Adipocyte (in vitro differentiated cells): ENCODE measurements around the gene ACE.

Experiments
- DNase-seq: peaks from one replicate; pipeline ENCODE4 v3.0.0-alpha.2; 2015; ENCODE audit warnings: low read depth
- H3K27me3 ChIP-seq: replicated peaks from 2 replicates; pipeline ENCODE4 v1.7.0; 2013; ENCODE audit warnings: mild to moderate bottlenecking, low read length, moderate library complexity; ENCODE audit not compliant: control insufficient read depth, insufficient read depth
- H3K36me3 ChIP-seq: 2 replicates; pipeline ENCODE4 v1.7.0; 2013; ENCODE audit warnings: low read length, mild to moderate bottlenecking, moderate library complexity; ENCODE audit not compliant: control insufficient read depth, insufficient read depth, severe bottlenecking
- H3K4me1 ChIP-seq: 2 replicates; pipeline ENCODE4 v1.7.0; 2013; ENCODE audit warnings: mild to moderate bottlenecking, low read length, moderate library complexity; ENCODE audit not compliant: control insufficient read depth, insufficient read depth
- H3K4me3 ChIP-seq: 2 replicates; pipeline ENCODE4 v1.7.0; 2013; ENCODE audit warnings: mild to moderate bottlenecking, low read length, moderate library complexity
- H3K9ac ChIP-seq: 2 replicates; pipeline ENCODE4 v1.7.0; 2013; ENCODE audit warnings: mild to moderate bottlenecking, low read length, moderate library complexity
- H3K9me3 ChIP-seq: 2 replicates; pipeline ENCODE4 v1.7.0; 2013; ENCODE audit warnings: mild to moderate bottlenecking, low read length, moderate library complexity; ENCODE audit not compliant: control insufficient read depth

The ACE gene

DNA sequence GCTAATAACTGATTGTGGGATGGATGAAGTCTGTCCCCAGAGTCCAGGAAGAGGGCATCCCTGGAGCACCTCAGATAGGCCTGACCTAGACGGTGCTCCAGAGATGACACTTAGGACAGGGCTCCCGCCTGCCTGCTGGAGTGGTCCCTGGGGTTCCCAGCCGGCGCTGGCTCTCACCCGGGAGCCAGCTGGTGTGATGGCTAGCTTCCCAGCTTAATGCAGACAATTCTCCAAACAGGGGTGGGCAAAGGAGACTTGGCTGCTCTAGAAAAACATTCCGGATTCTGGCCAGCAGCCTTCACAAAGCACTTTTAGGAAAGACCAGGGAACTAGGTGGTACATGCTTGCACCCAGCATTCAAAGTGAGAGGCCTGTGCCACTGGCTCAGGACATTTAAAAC, 18.6 kb downstream of the ACE start:
- Histone ChIP-seq H3K36me3 (no peaks in the 10 kb centered on the region), H3K4me3 (no peak overlapping the region), H3K27me3 (no peaks in the 10 kb centered on the region), H3K9ac (no peak overlapping the region), H3K4me1 (peaks cover 6% of the 10 kb centered on the region), H3K9me3 (no peaks in the 10 kb centered on the region)
- no peak for DNase-seq

DNA sequence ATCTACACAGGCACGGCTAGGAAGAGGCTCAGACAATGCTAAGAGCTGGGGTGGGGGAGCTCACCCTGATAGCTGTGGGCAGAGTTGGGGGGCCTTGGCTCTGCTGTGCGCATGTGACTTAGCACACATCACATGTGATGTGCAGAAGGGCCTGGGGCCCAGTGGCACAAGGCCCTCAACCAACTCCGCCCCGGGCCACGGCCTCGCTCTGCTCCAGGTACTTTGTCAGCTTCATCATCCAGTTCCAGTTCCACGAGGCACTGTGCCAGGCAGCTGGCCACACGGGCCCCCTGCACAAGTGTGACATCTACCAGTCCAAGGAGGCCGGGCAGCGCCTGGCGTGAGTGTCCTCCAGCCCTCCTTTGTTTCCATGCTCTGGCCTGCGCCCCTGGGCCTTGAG, 19.3 kb downstream of the ACE start:
- no peak for DNase-seq
- no peaks in the 10 kb centered on the region for H3K36me3 ChIP-seq

DNA sequence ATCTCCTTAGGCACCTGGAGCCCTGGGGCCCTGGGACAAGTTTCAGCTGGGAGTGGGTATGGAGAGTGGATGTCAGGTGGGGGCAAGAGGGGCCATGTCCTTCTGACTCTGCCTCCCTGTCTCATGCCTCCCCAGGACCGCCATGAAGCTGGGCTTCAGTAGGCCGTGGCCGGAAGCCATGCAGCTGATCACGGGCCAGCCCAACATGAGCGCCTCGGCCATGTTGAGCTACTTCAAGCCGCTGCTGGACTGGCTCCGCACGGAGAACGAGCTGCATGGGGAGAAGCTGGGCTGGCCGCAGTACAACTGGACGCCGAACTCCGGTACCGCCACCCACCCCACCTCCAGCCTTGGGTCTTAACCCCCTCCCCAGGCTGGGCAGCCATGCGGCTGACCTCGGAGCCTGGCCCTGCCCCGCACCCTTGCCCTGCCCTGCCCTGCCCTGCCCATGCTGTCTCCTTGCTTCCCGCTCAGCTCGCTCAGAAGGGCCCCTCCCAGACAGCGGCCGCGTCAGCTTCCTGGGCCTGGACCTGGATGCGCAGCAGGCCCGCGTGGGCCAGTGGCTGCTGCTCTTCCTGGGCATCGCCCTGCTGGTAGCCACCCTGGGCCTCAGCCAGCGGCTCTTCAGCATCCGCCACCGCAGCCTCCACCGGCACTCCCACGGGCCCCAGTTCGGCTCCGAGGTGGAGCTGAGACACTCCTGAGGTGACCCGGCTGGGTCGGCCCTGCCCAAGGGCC, 20.0 kb downstream of the ACE start:
- Histone ChIP-seq H3K9ac (no peak overlapping the region), H3K4me3 (no peak overlapping the region), H3K27me3 (peaks cover 11% of the 10 kb centered on the region), H3K4me1 (peaks cover 6% of the 10 kb centered on the region), H3K36me3 (no peaks in the 10 kb centered on the region), H3K9me3 (no peaks in the 10 kb centered on the region)
- DNase-seq: no peak

More for the DNA sequence above, 19.3 kb downstream of the ACE start:
- Histone ChIP-seq H3K4me1 (peaks cover 6% of the 10 kb centered on the region), H3K9me3 (no peaks in the 10 kb centered on the region), H3K4me3 (no peak overlapping the region), H3K9ac (no peak overlapping the region), H3K27me3 (peaks cover 5% of the 10 kb centered on the region)

DNA sequence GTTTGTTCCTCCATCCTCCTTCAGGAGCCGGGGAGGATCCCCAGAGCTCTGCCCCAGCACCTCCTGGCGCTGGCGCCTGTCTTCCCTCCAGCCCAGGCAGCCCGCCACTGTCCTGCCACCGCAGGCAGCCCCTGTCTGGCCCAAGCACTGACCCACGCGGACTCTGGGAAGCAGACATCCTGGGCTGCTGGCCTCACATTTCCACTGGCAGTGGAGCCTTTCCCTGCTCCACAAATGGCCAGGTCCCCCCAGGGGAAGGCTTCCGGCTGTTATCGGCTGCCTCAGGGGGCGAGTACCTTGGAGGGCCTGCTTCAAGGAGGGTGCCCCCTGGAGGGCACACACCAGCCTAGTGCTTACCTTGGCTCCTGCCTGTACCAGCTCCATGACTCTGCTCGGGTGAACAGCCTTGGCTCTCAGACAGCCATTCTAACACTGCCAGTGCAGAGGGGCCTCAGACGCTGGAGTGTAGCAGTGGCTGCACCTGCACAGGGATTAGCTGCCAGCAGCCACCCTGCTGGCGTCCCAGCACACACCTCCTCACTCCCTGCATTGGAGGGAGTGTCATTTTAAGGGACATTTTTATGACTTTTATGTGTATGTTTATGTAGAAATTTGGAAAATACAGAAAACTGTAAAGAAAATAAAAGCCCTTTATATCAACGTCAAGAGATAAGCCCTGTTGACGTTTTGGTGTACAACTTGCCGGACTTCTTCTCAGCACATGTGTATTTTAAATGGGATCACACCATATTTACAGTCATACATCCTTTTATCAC, 21.0 kb downstream of the ACE start:
- no peak for DNase-seq
- Histone ChIP-seq H3K4me1 (peaks cover 6% of the 10 kb centered on the region), H3K9ac (no peak overlapping the region), H3K4me3 (no peak overlapping the region), H3K36me3 (no peaks in the 10 kb centered on the region), H3K9me3 (no peaks in the 10 kb centered on the region), H3K27me3 (peaks cover 13% of the 10 kb centered on the region)

DNA sequence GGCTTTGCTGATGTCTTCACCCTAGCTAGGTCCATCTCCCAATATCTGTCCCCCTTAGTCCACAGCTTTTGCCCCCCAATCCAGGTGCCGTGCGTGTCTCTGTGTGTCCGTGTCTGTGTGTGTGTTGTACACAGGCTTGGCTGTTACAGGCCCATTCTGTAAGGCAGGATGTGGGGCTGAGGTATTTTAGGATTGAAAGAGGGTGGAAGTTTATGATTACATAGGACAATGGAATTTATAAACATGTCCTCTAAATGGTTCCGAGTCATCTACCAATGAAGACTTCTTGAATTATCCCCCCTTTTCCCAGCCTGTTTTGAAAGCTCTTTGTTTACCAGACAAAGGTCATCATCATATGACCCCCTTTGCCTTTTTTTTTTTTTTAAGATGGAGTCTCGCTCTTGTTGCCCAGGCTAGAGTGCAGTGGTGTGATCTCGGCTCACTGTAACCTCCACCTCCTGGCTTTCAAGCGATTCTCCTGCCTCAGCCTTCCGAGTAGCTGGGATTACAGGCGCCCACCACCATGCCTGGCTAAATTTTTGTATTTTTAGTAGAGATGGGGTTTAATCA, 21.9 kb downstream of the ACE start:
- Histone ChIP-seq H3K9ac (no peak overlapping the region), H3K27me3 (peaks cover 13% of the 10 kb centered on the region), H3K4me1 (peaks cover 6% of the 10 kb centered on the region), H3K4me3 (no peak overlapping the region), H3K9me3 (no peaks in the 10 kb centered on the region), H3K36me3 (no peaks in the 10 kb centered on the region)
- DNase-seq: peak; percentile 49

DNA sequence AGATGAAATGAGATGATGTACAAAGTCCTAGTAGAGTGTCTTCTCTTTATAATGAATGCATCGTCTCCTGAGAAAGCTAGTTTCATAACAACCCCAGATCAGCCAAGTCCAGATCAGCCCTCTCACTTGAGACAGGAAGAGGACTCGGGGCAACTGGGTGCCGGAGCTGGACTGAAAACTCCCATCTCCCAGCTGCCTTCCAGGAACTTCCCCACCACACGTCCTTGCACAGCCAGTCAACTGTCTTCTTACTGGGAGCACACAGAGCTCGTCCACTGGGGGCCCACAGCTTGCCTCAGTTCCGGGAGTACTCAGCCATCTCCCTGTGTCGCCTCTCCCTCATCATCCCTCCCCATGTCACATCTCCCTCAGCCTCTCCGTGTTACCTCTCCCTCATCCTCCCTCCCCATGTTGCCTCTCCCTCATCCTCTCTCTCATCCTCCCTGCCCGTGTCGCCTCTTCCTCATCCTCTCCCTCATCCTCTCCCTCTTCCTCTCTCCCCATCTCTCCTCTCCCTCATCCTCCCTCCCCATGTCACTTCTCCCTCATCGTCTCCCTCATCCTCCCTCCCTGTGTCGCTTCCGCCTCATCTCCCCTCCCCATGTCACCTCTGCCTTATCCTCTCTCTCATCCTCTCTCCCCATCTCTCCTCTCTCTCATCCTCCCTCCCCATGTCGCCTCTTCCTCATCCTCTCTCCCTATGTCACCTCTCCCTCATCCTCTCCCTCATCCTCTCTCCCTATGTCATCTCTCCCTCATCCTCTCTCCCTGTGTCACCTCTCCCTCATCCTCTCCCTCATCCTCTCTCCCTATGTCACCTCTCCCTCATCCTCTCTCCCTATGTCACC, 23.9 kb downstream of the ACE start:
- no peak overlapping the region for H3K4me3 ChIP-seq
- H3K9me3 ChIP-seq: peaks cover 5% of the 10 kb centered on the region
- peaks cover 6% of the 10 kb centered on the region for H3K4me1 ChIP-seq
- H3K9ac ChIP-seq: no peak overlapping the region
- DNase-seq: no peak
- H3K36me3 ChIP-seq: no peaks in the 10 kb centered on the region
- H3K27me3 ChIP-seq: peaks cover 19% of the 10 kb centered on the region

DNA sequence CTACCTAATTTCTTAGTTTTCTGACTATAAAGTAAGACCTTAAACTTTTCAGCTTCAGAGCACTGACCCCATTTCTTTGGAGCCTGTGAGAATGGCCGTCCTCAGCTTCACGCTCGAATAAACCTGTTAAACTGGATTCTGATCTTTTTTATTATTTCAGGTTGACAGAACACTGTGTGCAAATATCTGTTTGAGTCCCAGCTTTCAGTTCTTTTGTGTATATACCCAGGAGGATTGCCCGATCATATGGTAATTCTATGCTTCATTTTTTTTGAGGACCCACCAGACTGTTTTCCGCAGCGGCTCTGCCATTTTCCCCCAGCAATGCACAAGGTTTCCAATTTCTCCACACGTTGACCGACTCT, 26.5 kb downstream of the ACE start:
- peaks cover 5% of the 10 kb centered on the region for H3K9me3 ChIP-seq
- DNase-seq: no peak
- no peak overlapping the region for H3K9ac ChIP-seq
- peaks cover 40% of the 10 kb centered on the region for H3K27me3 ChIP-seq
- H3K36me3 ChIP-seq: no peaks in the 10 kb centered on the region
- no peak overlapping the region for H3K4me3 ChIP-seq
- H3K4me1 ChIP-seq: peaks cover 5% of the 10 kb centered on the region

DNA sequence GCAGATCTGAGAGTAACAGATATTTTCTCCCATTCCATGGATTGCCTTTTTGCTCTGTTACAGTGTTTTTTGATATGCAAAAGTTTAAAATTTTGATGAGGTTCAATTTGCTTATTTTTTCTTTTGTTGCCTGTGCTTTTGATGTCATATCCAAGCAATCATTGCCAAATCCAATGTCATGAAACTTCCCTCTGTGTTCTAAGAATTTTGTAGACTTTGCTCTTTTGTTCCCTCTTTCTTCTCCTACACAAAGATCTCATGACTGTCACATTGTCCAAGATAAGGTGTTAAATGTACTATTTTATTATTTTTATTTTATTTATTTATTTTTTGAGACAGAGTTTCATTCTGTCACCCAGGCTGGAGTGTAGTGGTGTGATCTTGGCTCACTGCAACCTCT, 27.4 kb downstream of the ACE start:
- H3K27me3 ChIP-seq: peaks cover 49% of the 10 kb centered on the region
- no peak for DNase-seq
- no peak overlapping the region for H3K9ac ChIP-seq
- no peaks in the 10 kb centered on the region for H3K36me3 ChIP-seq
- no peak overlapping the region for H3K4me3 ChIP-seq
- no peaks in the 10 kb centered on the region for H3K4me1 ChIP-seq
- H3K9me3 ChIP-seq: peaks cover 5% of the 10 kb centered on the region

DNA sequence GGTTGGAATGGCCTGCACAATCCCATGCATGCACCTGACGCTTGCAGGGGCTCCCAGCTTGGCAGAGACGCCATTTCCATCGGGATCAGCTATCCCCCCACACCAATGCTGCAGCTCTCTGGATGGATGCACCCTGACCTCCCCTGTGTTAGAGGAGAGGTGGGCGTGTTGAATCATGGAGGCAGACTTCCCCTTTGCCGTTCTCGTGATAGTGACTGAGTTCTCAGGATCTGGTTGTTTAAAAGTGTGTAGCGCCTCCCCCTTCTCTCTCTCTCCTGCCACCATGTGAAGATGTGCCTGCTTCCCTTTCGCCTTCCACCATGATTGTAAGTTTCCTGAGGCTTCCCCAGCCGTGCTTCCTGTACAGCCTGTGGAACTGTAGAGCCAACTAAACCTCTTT, 28.5 kb downstream of the ACE start:
- Histone ChIP-seq H3K36me3 (no peaks in the 10 kb centered on the region), H3K9ac (no peak overlapping the region), H3K4me1 (no peaks in the 10 kb centered on the region), H3K27me3 (peaks cover 58% of the 10 kb centered on the region), H3K4me3 (no peak overlapping the region), H3K9me3 (peaks cover 5% of the 10 kb centered on the region)
- DNase-seq: no peak

DNA sequence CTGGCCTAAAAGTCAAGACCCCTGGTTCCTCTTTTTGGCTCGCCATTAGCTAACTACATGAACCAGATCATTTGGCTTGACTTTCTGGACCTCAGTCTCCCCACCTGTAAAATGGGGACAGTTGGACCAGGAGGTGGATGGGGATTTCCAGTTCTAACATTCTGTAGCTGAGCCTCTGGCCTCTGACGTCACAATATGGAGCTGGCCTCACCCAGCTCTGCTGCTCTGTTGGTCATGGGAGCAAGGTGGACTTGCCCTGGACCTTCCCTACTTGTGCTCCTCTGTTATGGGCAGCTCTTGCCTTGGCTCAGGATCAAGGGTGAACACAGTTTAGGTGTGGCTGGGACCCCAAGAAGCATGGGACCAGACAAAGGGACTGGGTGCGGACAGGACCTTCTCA, 29.8 kb downstream of the ACE start:
- Histone ChIP-seq H3K4me3 (no peak overlapping the region), H3K4me1 (no peaks in the 10 kb centered on the region), H3K27me3 (peaks cover 56% of the 10 kb centered on the region)

DNA sequence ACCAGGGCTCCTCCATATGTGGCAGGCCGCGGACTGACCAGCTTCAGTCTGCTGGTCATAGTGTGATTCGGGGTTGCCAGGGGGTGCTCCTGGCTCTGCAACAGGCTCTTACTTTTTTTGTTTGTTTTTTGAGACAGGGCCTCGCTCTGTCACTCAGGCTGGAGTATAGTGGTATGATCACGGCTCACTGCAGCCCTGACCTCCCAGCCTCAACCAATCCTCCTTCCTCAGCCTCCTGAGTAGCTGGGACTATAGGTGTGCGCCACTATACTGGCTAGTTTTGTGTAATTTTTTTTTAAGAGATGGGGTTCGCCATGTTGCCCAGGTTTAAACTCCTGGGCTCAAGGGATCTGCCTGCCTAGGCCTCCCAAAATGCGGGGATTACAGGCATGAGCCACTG, 34.5 kb downstream of the ACE start:
- Histone ChIP-seq H3K4me1 (no peaks in the 10 kb centered on the region), H3K36me3 (no peaks in the 10 kb centered on the region), H3K27me3 (peaks cover 53% of the 10 kb centered on the region), H3K9ac (no peak overlapping the region), H3K9me3 (no peaks in the 10 kb centered on the region), H3K4me3 (no peak overlapping the region)
- no peak for DNase-seq

More for the DNA sequence above, 29.8 kb downstream of the ACE start:
- Histone ChIP-seq H3K9me3 (peaks cover 5% of the 10 kb centered on the region), H3K36me3 (no peaks in the 10 kb centered on the region), H3K9ac (no peak overlapping the region)
- no peak for DNase-seq
